ENCODE results near the gene MAZ. TPM values are rescaled to one million over a fixed set of nuclear protein-coding genes. Genes with fewer than 3 reads are reported as not detected.

The MAZ gene
- total RNA-seq, 2 experiments from 2014 or later, result 227 to 242 TPM

Other genes starting within 250 kb of the MAZ start
- 100 to 1,000 TPM; 109 to 114 TPM for gene SPN, start 143.3 kb upstream of the MAZ start, total RNA-seq
- 1 to 10 TPM; 8.7 to 9.7 TPM for gene QPRT, start 127.3 kb upstream of the MAZ start, total RNA-seq
- 10 to 100 TPM; 25.2 to 26.2 TPM for gene C16orf54, start 60.5 kb upstream of the MAZ start, total RNA-seq
- gene ZG16, start 28.3 kb upstream of the MAZ start, total RNA-seq, result not detected
- gene KIF22, start 15.8 kb upstream of the MAZ start, total RNA-seq, result 100 to 1,000 TPM; 174 to 180 TPM
- gene PRRT2, start 5.7 kb downstream of the MAZ start, total RNA-seq, result 1 to 10 TPM in 1 of 2 experiments, under 1 TPM in 1; 1.00 to 2.6 TPM
- gene PAGR1, start 9.6 kb downstream of the MAZ start, total RNA-seq, result 10 to 100 TPM; 21.9 to 24.0 TPM
- gene MVP, start 13.9 kb downstream of the MAZ start, total RNA-seq, result 100 to 1,000 TPM; 149 to 156 TPM
- 10 to 100 TPM; 39.5 to 43.9 TPM for gene CDIPT, start 56.7 kb downstream of the MAZ start, total RNA-seq
- gene SEZ6L2, start 93.0 kb downstream of the MAZ start, total RNA-seq, result under 1 TPM; 0.38 to 0.58 TPM
- 1 to 10 TPM; 1.6 to 1.9 TPM for gene ASPHD1, start 94.0 kb downstream of the MAZ start, total RNA-seq
- gene KCTD13, start 119.7 kb downstream of the MAZ start, total RNA-seq, result 10 to 100 TPM; 36.6 to 37.9 TPM
- 10 to 100 TPM; 57.1 to 64.8 TPM for gene TMEM219, start 155.6 kb downstream of the MAZ start, total RNA-seq
- 10 to 100 TPM; 27.2 to 28.2 TPM for gene TAOK2, start 167.3 kb downstream of the MAZ start, total RNA-seq
- gene HIRIP3, start 189.1 kb downstream of the MAZ start, total RNA-seq, result 10 to 100 TPM; 40.5 to 40.6 TPM
- gene INO80E, start 189.7 kb downstream of the MAZ start, total RNA-seq, result 10 to 100 TPM; 84.1 to 94.0 TPM
- gene DOC2A, start 204.5 kb downstream of the MAZ start, total RNA-seq, result under 1 TPM; 0.33 to 0.34 TPM
- not detected for gene C16orf92, start 216.7 kb downstream of the MAZ start, total RNA-seq
- gene TLCD3B, start 224.7 kb downstream of the MAZ start, total RNA-seq, result 1 to 10 TPM; 5.0 TPM